Measurements from ENCODE around the gene RIBC2.

DNA sequence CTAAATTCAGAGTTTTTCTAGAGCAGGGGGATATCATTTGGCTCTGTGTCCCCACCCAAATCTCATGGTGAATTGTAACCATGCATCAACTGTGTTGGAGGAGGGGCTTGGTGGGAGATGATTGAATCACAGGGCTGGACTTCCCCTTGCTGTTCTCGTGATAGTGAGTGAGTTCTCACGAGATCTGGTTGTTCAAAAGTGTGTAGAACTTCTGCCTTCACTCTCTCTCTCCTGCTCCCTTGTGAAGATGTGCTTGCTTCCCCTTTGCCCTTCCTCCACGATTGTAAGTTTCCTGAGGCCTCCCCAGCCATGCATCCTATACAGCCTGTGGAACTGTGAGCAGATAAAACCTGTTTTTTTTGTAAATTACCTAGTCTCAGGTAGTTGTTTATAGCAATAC is 67.2 kb downstream of the RIBC2 start:
- TF ChIP-seq, protein P1, sequence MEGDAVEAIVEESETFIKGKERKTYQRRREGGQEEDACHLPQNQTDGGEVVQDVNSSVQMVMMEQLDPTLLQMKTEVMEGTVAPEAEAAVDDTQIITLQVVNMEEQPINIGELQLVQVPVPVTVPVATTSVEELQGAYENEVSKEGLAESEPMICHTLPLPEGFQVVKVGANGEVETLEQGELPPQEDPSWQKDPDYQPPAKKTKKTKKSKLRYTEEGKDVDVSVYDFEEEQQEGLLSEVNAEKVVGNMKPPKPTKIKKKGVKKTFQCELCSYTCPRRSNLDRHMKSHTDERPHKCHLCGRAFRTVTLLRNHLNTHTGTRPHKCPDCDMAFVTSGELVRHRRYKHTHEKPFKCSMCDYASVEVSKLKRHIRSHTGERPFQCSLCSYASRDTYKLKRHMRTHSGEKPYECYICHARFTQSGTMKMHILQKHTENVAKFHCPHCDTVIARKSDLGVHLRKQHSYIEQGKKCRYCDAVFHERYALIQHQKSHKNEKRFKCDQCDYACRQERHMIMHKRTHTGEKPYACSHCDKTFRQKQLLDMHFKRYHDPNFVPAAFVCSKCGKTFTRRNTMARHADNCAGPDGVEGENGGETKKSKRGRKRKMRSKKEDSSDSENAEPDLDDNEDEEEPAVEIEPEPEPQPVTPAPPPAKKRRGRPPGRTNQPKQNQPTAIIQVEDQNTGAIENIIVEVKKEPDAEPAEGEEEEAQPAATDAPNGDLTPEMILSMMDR (conservative IDR thresholded peaks at IDR 0.05) = no peak
- TF ChIP-seq ZFX (IDR thresholded peaks at IDR 0.05) = no peak

Data from C4-2B (cell line).